NCI-H69 (cell line): ENCODE results near the gene PCSK5.
A peak's percentile ranks its signal among the peaks of the same experiment; 100 is the strongest.

Source experiments
- DNase-seq: peaks from one replicate; lab custom pipeline; 2025; lab: John Stamatoyannopoulos, UW

PCSK5 gene

GRCh38 chr9:76191493-76191892 lies 301.0 kb downstream of the PCSK5 start:
- DNase-seq: no peak

- DNase-seq: no peak
These were observed 301.5 kb downstream of the PCSK5 start for GRCh38 chr9:76192013-76192412.

- DNase-seq: no peak
These were observed 304.4 kb downstream of the PCSK5 start for GRCh38 chr9:76194896-76195295.

- no peak for DNase-seq
These were observed 307.9 kb downstream of the PCSK5 start for GRCh38 chr9:76198336-76198735.

GRCh38 chr9:76200315-76200714 lies 309.8 kb downstream of the PCSK5 start:
- no peak for DNase-seq

GRCh38 chr9:76200745-76201144 lies 310.3 kb downstream of the PCSK5 start:
- DNase-seq: peak; percentile 72

GRCh38 chr9:76203373-76203772 lies 312.9 kb downstream of the PCSK5 start:
- no peak for DNase-seq

- DNase-seq: no peak
These were observed 316.3 kb downstream of the PCSK5 start for GRCh38 chr9:76206821-76207220.

GRCh38 chr9:76213751-76214150 lies 323.3 kb downstream of the PCSK5 start:
- no peak for DNase-seq

- no peak for DNase-seq
These were observed 324.6 kb downstream of the PCSK5 start for GRCh38 chr9:76215066-76215465.

- DNase-seq: no peak
These were observed 325.7 kb downstream of the PCSK5 start for GRCh38 chr9:76216161-76216649.

GRCh38 chr9:76218117-76218885 lies 327.8 kb downstream of the PCSK5 start:
- no peak for DNase-seq

- DNase-seq: no peak
These were observed 328.5 kb downstream of the PCSK5 start for GRCh38 chr9:76218886-76219445.

- peak; percentile 32 for DNase-seq
These were observed 329.2 kb downstream of the PCSK5 start for GRCh38 chr9:76219560-76220151.

- no peak for DNase-seq
These were observed 330.9 kb downstream of the PCSK5 start for GRCh38 chr9:76221423-76221822.

- DNase-seq: no peak
These were observed 333.4 kb downstream of the PCSK5 start for GRCh38 chr9:76223749-76224340.

- no peak for DNase-seq
These were observed 336.7 kb downstream of the PCSK5 start for GRCh38 chr9:76227156-76227555.

GRCh38 chr9:76231001-76231400 lies 340.5 kb downstream of the PCSK5 start:
- DNase-seq: no peak

GRCh38 chr9:76232861-76233489 lies 342.5 kb downstream of the PCSK5 start:
- no peak for DNase-seq

- no peak for DNase-seq
These were observed 350.1 kb downstream of the PCSK5 start for GRCh38 chr9:76240578-76240977.

GRCh38 chr9:76245518-76245917 lies 355.0 kb downstream of the PCSK5 start:
- no peak for DNase-seq

- DNase-seq: no peak
These were observed 356.2 kb downstream of the PCSK5 start for GRCh38 chr9:76246680-76247079.
